Transverse colon (tissue), 4 donors: ENCODE data around the gene FAM193B. TPM values are rescaled to one million over a fixed set of nuclear protein-coding genes. Genes with fewer than 3 reads are reported as not detected.

ENCODE experiments used
- DNase-seq: peaks from one replicate; pipeline ENCODE4 v3.0.0-alpha.2; 2019
- H3K27ac ChIP-seq, 4 donors: fragments of 200-600 bp; sonication (generic); 2 replicates each; pipeline ENCODE4 v1.5.1; 2016 to 2018; ENCODE audit warnings: inconsistent platforms in 4 of 4
- H3K27me3 ChIP-seq: fragments of 200-600 bp; sonication (generic); 2 replicates; pipeline ENCODE4 v1.5.1; 2017; ENCODE audit warnings: inconsistent platforms
- H3K36me3 ChIP-seq, 4 donors: fragments of 200-600 bp; sonication (generic); 2 replicates each; pipeline ENCODE4 v1.5.1; 2017 to 2019; ENCODE audit warnings: inconsistent platforms in 4 of 4
- H3K4me1 ChIP-seq, 4 donors: fragments of 200-600 bp; sonication (generic); 2 replicates each; pipeline ENCODE4 v1.5.1; 2017 to 2020; ENCODE audit warnings: inconsistent platforms in 4 of 4
- H3K4me3 ChIP-seq, 4 donors: fragments of 200-600 bp; sonication (generic); 1 replicate in 1 of 4; 2 replicates in 3 of 4; pipeline versions ENCODE4 v1.5.1 to v1.6.1; 2017 to 2019; ENCODE audit warnings: inconsistent platforms in 4 of 4
- H3K9me3 ChIP-seq, 2 donors: fragments of 200-600 bp; sonication (generic); 2 replicates each; pipeline ENCODE4 v1.5.1; 2017 to 2019; ENCODE audit warnings: inconsistent platforms in 2 of 2
- CTCF ChIP-seq, 5 experiments: fragments of 200-600 bp in 3 of 5; fragments of 450-650 bp in 2 of 5; sonication (generic) in 3 of 5; IDR thresholded peaks; 1 replicate in 2 of 5; 2 replicates in 3 of 5; pipeline ENCODE4 v1.5.1; 2016 to 2017; ENCODE audit warnings: antibody characterized with exemption in 5 of 5, inconsistent platforms in 3 of 5, mild to moderate bottlenecking in 2 of 5, moderate library complexity in 1 of 5
- EP300 ChIP-seq: sonication (generic); formaldehyde crosslinking; IDR thresholded peaks from one replicate; pipeline ENCODE4 v1.6.1; 2017; ENCODE audit warnings: antibody characterized with exemption, low read depth
- POLR2A ChIP-seq: fragments of 450-650 bp; IDR thresholded peaks from one replicate; pipeline ENCODE4 v1.6.1; 2016; ENCODE audit warnings: antibody characterized with exemption, mild to moderate bottlenecking, moderate library complexity
- POLR2AphosphoS5 ChIP-seq, 3 donors: sonication (generic); formaldehyde crosslinking; IDR thresholded peaks; one replicate each; pipeline ENCODE4 v1.6.1; 2016; ENCODE audit warnings: antibody characterized with exemption in 3 of 3
- WGBS, 2 donors: methylation state at CpG; one replicate each; pipeline ENCODE4 v1.1.5; 2018; ENCODE audit warnings: low coverage in 1 of 2; 5-methylcytosine and 5-hydroxymethylcytosine counted together
- in situ Hi-C, 4 donors: fragments of 200-750 bp; cut with MboI; loops; one replicate each; pipeline versions ENCODE4 v1.15.0 to v1.15.1; 2017; ENCODE audit warnings: low sequenced_read_pairs in 3 of 4, low pct_ligation_motif_present in 1 of 4, low pct_unique_long_range_greater_than_20kb in 1 of 4
- intact Hi-C: fragments of 100-400 bp; cut with DNase I; formaldehyde crosslinking; loops from one replicate; pipeline ENCODE4 v1.15.1; 2023; ENCODE audit warnings: low total_unique reads
- total RNA-seq, 4 donors: library from RNA; depleted of rRNA; stranded (reverse); fragments of >200 nt; gene quantifications; one replicate each; pipeline ENCODE4 v1.1.0, GENCODE V29; 2016

FAM193B gene
- total RNA-seq, 4 donors from 2014 or later = 59.7 to 128 (median 63.5) TPM

- intact Hi-C loops (no loop called here), in situ Hi-C loops (no loop called here)
- 72 to 80% methylated on average over 1 to 10 of the region's 10 CpGs for WGBS, 2 donors
- Histone ChIP-seq H3K9me3 (no peaks in the 10 kb centered on the region), H3K36me3 (no peaks in the 10 kb centered on the region), H3K27me3 (no peaks in the 10 kb centered on the region), H3K4me3 (no peak overlapping the region), H3K4me1 (no peaks in the 10 kb centered on the region), H3K27ac (no peak overlapping the region)
- no peak for TF ChIP-seq POLR2A
- TF ChIP-seq POLR2AphosphoS5 (IDR thresholded peaks at IDR 0.05) = no peak
- TF ChIP-seq EP300 = no peak
- no peak for TF ChIP-seq CTCF (IDR thresholded peaks at IDR 0.05)
- no peak for DNase-seq
Observed at GRCh38 chr5:177576169-177576568, 21.8 kb upstream of the FAM193B start.

- no peaks in the 10 kb centered on the region for H3K9me3 ChIP-seq
- H3K4me3 ChIP-seq = no peak overlapping the region
- intact Hi-C loops = no loop called here
- in situ Hi-C loops = no loop called here
- TF ChIP-seq POLR2AphosphoS5 (IDR thresholded peaks at IDR 0.05) (no peak), POLR2A (no peak), CTCF (IDR thresholded peaks at IDR 0.05) (no peak), EP300 (no peak)
- 58 to 80% methylated on average over 1 of the region's 1 CpG for WGBS, 2 donors
- H3K4me1 ChIP-seq = no peaks in the 10 kb centered on the region
- DNase-seq = no peak
- no peaks in the 10 kb centered on the region for H3K27me3 ChIP-seq
- H3K27ac ChIP-seq = no peak overlapping the region
- no peaks in the 10 kb centered on the region for H3K36me3 ChIP-seq
Observed at GRCh38 chr5:177575488-177575887, 21.1 kb upstream of the FAM193B start.

- Histone ChIP-seq H3K4me1 (no peaks in the 10 kb centered on the region), H3K36me3 (no peaks in the 10 kb centered on the region), H3K9me3 (no peaks in the 10 kb centered on the region), H3K27me3 (no peaks in the 10 kb centered on the region), H3K4me3 (no peak overlapping the region), H3K27ac (no peak overlapping the region)
- WGBS, 2 donors = 69 to 87% methylated on average over 2 of the region's 2 CpGs
- TF ChIP-seq CTCF (IDR thresholded peaks at IDR 0.05) (no peak), POLR2AphosphoS5 (IDR thresholded peaks at IDR 0.05) (no peak), EP300 (no peak), POLR2A (no peak)
- in situ Hi-C loops = no loop called here
- no peak for DNase-seq
- intact Hi-C loops = no loop called here
Observed at GRCh38 chr5:177569894-177570293, 15.5 kb upstream of the FAM193B start.

GRCh38 chr5:177568326-177568725 lies 14.0 kb upstream of the FAM193B start:
- no peak for TF ChIP-seq POLR2A
- TF ChIP-seq POLR2AphosphoS5 (IDR thresholded peaks at IDR 0.05) = no peak
- no peak for TF ChIP-seq EP300
- TF ChIP-seq CTCF (IDR thresholded peaks at IDR 0.05) = no peak
- Histone ChIP-seq H3K4me1 (no peaks in the 10 kb centered on the region), H3K27ac (no peak overlapping the region), H3K27me3 (no peaks in the 10 kb centered on the region), H3K9me3 (no peaks in the 10 kb centered on the region), H3K4me3 (no peak overlapping the region), H3K36me3 (no peaks in the 10 kb centered on the region)
- intact Hi-C loops (no loop called here), in situ Hi-C loops (no loop called here)
- 69 to 100% methylated on average over 2 to 7 of the region's 7 CpGs for WGBS, 2 donors
- DNase-seq = no peak
